CD4-positive, alpha-beta T cell treated with Interleukin-6 for 4 hours (primary cell): Measurements from ENCODE around the gene SH3RF1.

ENCODE experiments used
- DNase-seq: peaks from one replicate; pipeline ENCODE4 v3.0.0-alpha.2; 2020; ENCODE audit warnings: mixed read lengths

Gene SH3RF1

GRCh38 chr4:169059306-169060211, 211.2 kb downstream of the SH3RF1 start:
- DNase-seq = no peak

- DNase-seq = no peak
Observed at GRCh38 chr4:169058312-169058711, 212.4 kb downstream of the SH3RF1 start.

- DNase-seq = no peak
Observed at GRCh38 chr4:169054879-169055278, 215.9 kb downstream of the SH3RF1 start.

- DNase-seq = no peak
Observed at GRCh38 chr4:169052594-169052945, 218.2 kb downstream of the SH3RF1 start.

- DNase-seq = no peak
Observed at GRCh38 chr4:169051761-169052593, 218.8 kb downstream of the SH3RF1 start.

GRCh38 chr4:169050881-169051760, 219.6 kb downstream of the SH3RF1 start:
- DNase-seq = no peak

- no peak for DNase-seq
Observed at GRCh38 chr4:169050284-169050683, 220.5 kb downstream of the SH3RF1 start.

GRCh38 chr4:169048868-169049414, 221.8 kb downstream of the SH3RF1 start:
- DNase-seq = no peak

GRCh38 chr4:169047956-169048355, 222.8 kb downstream of the SH3RF1 start:
- DNase-seq = no peak

GRCh38 chr4:169045862-169046584, 224.7 kb downstream of the SH3RF1 start:
- DNase-seq = no peak

GRCh38 chr4:169044714-169045447, 225.9 kb downstream of the SH3RF1 start:
- DNase-seq = no peak
